Mesenchymal stem cell (in vitro differentiated cells and primary cell): ENCODE results near the gene ST7.

Experiments
- DNase-seq: peaks from one replicate; pipeline ENCODE4 v3.0.0-alpha.2; 2013
- H2AFZ ChIP-seq: one replicate; pipeline ENCODE4 v1.6.1; 2013; ENCODE audit warnings: low read depth, mild to moderate bottlenecking, control low read depth, inconsistent platforms, low read length, moderate library complexity
- H2AK5ac ChIP-seq: 2 replicates; pipeline ENCODE4 v1.6.1; 2013; ENCODE audit warnings: low read length, moderate library complexity, mild to moderate bottlenecking, inconsistent platforms; ENCODE audit not compliant: severe bottlenecking
- H2BK120ac ChIP-seq: one replicate; pipeline ENCODE4 v1.6.1; 2013; ENCODE audit warnings: low read depth, mild to moderate bottlenecking, inconsistent platforms, low read length, moderate library complexity
- H2BK12ac ChIP-seq, 2 experiments: one replicate each; pipeline ENCODE4 v1.6.1; 2013; ENCODE audit warnings: inconsistent platforms in 2 of 2, low read length in 2 of 2, mild to moderate bottlenecking in 2 of 2, moderate library complexity in 2 of 2, control low read depth in 1 of 2
- H2BK15ac ChIP-seq: one replicate; pipeline ENCODE4 v1.6.1; 2013; ENCODE audit warnings: mild to moderate bottlenecking, low read depth, inconsistent platforms; ENCODE audit not compliant: poor library complexity, severe bottlenecking
- H2BK5ac ChIP-seq: 2 replicates; pipeline ENCODE4 v1.6.1; 2013; ENCODE audit warnings: low read depth, mild to moderate bottlenecking, low read length, control low read depth, inconsistent platforms; ENCODE audit not compliant: poor library complexity, severe bottlenecking
- H3K14ac ChIP-seq, 2 experiments: one replicate each; pipeline ENCODE4 v1.6.1; 2013; ENCODE audit warnings: inconsistent platforms in 2 of 2, low read length in 2 of 2, control low read depth in 1 of 2, mild to moderate bottlenecking in 1 of 2, moderate library complexity in 1 of 2
- H3K18ac ChIP-seq, 2 experiments: one replicate each; pipeline ENCODE4 v1.6.1; 2013; ENCODE audit warnings: inconsistent platforms in 2 of 2, low read length in 2 of 2, control low read depth in 1 of 2, low read depth in 1 of 2, mild to moderate bottlenecking in 1 of 2
- H3K23ac ChIP-seq, 2 experiments: one replicate each; pipeline ENCODE4 v1.6.1; 2013; ENCODE audit warnings: inconsistent platforms in 2 of 2, low read length in 2 of 2, mild to moderate bottlenecking in 2 of 2, moderate library complexity in 2 of 2, control low read depth in 1 of 2
- H3K27ac ChIP-seq: 2 replicates; pipeline ENCODE4 v1.5.1; 2013; ENCODE audit warnings: mild to moderate bottlenecking, moderate library complexity, low read length, control low read depth, inconsistent platforms; ENCODE audit not compliant: poor library complexity, severe bottlenecking
- H3K27me3 ChIP-seq, 2 experiments: 2 replicates each; pipeline versions ENCODE4 v1.6.1 to v1.7.0; 2013; ENCODE audit warnings: low read length in 2 of 2, mild to moderate bottlenecking in 2 of 2, moderate library complexity in 2 of 2, control low read depth in 1 of 2, inconsistent platforms in 1 of 2; ENCODE audit not compliant: control insufficient read depth in 1 of 2, insufficient read depth in 1 of 2
- H3K36me3 ChIP-seq, 2 experiments: 2 replicates each; pipeline versions ENCODE4 v1.6.1 to v1.7.0; 2013; ENCODE audit warnings: low read length in 2 of 2, control low read depth in 1 of 2, inconsistent platforms in 1 of 2, low read depth in 1 of 2, mild to moderate bottlenecking in 1 of 2; ENCODE audit not compliant: insufficient read depth in 2 of 2, control insufficient read depth in 1 of 2
- H3K4ac ChIP-seq, 2 experiments: one replicate each; pipeline ENCODE4 v1.6.1; 2013; ENCODE audit warnings: inconsistent platforms in 2 of 2, low read length in 2 of 2, mild to moderate bottlenecking in 2 of 2, moderate library complexity in 2 of 2, control low read depth in 1 of 2, low read depth in 1 of 2
- H3K4me1 ChIP-seq: 2 replicates; pipeline ENCODE4 v1.6.1; 2013; ENCODE audit warnings: low read depth, low read length, control low read depth; ENCODE audit not compliant: control insufficient read depth, insufficient read depth
- H3K4me2 ChIP-seq: 2 replicates; pipeline ENCODE4 v1.6.1; 2013; ENCODE audit warnings: low read length, mild to moderate bottlenecking, inconsistent platforms; ENCODE audit not compliant: poor library complexity, severe bottlenecking
- H3K4me3 ChIP-seq, 2 experiments: 2 replicates each; pipeline versions ENCODE4 v1.5.1 to v1.7.0; 2013; ENCODE audit warnings: low read length in 2 of 2, mild to moderate bottlenecking in 2 of 2, control low read depth in 1 of 2, low read depth in 1 of 2; ENCODE audit not compliant: insufficient read depth in 1 of 2
- H3K79me1 ChIP-seq: replicated peaks from 2 replicates; pipeline ENCODE4 v1.6.1; 2013; ENCODE audit warnings: mild to moderate bottlenecking, control low read depth, low read length, inconsistent platforms; ENCODE audit not compliant: poor library complexity, severe bottlenecking
- H3K9ac ChIP-seq: 2 replicates; pipeline ENCODE4 v1.7.0; 2013; ENCODE audit warnings: mild to moderate bottlenecking, low read length, moderate library complexity
- H3K9me3 ChIP-seq: 2 replicates; pipeline ENCODE4 v1.7.0; 2013; ENCODE audit warnings: mild to moderate bottlenecking, low read length; ENCODE audit not compliant: control insufficient read depth
- H4K8ac ChIP-seq: one replicate; pipeline ENCODE4 v1.6.1; 2013; ENCODE audit warnings: inconsistent platforms, mild to moderate bottlenecking, low read length, moderate library complexity
- H4K91ac ChIP-seq: one replicate; pipeline ENCODE4 v1.6.1; 2013; ENCODE audit warnings: mild to moderate bottlenecking, low read length, inconsistent platforms
- WGBS: methylation state at CpG from one replicate; pipeline ENCODE4 v1.1.7; 2013; ENCODE audit warnings: mixed read lengths; 5-methylcytosine and 5-hydroxymethylcytosine counted together

Gene ST7

DNA sequence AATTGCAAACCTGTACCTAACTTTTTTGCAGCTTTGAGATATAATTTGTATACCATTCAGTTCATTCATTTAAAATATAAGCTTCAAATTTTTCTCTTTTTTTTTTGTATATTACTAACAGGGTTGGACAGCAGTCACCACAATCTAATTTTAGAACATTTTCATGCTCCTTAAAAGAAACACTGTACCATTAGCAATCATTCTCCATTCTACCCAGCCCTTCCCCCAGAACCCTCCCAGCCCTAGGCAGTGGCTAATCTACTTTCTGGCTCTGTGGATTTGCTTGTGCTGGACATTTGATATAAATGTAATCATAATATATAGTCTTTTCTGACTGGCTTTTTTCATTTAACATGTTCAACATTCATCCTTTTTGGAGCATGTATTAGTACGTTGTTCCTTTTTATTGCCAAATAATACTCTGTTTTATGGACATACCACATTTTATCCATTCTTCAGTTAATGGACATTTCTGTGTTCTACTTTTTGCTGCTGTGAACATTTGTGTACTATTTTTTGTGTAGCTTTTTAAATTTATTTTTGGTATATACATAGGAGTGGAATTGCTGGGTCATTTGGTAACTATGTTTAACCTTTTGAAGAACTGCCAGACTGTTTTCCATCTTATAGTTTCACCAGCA lies 40.9 kb upstream of the ST7 start:
- H3K14ac ChIP-seq = no peak overlapping the region
- no peak overlapping the region for H3K23ac ChIP-seq
- H3K36me3 ChIP-seq = peaks cover 16 to 84% of the 10 kb centered on the region in 2 experiments
- no peak overlapping the region for H4K8ac ChIP-seq
- no peak overlapping the region for H2BK12ac ChIP-seq
- H3K4me1 ChIP-seq = no peaks in the 10 kb centered on the region
- no peaks in the 10 kb centered on the region for H3K27me3 ChIP-seq
- H3K9me3 ChIP-seq = no peaks in the 10 kb centered on the region
- no peak overlapping the region for H3K9ac ChIP-seq
- no peak overlapping the region for H3K18ac ChIP-seq
- H2AK5ac ChIP-seq = no peak overlapping the region
- no peak for DNase-seq
- no peak overlapping the region for H3K4me3 ChIP-seq
- WGBS = no CpG with 5 or more reads among the region's 1 CpG
- H2BK120ac ChIP-seq = no peak overlapping the region
- no peak overlapping the region for H3K4ac ChIP-seq
- H4K91ac ChIP-seq = no peak overlapping the region
- no peak overlapping the region for H3K4me2 ChIP-seq
- H2AFZ ChIP-seq = no peak overlapping the region
- H2BK5ac ChIP-seq = no peak overlapping the region
- H3K79me1 ChIP-seq = peaks cover 6% of the 10 kb centered on the region
- H2BK15ac ChIP-seq = no peak overlapping the region
- H3K27ac ChIP-seq = no peak overlapping the region

- no peak overlapping the region for H3K4me2 ChIP-seq
- no peak overlapping the region for H2AFZ ChIP-seq
- H3K79me1 ChIP-seq = peaks cover 5% of the 10 kb centered on the region
- no peak overlapping the region for H4K91ac ChIP-seq
- H4K8ac ChIP-seq = no peak overlapping the region
- H3K9me3 ChIP-seq = no peaks in the 10 kb centered on the region
- DNase-seq = no peak
- WGBS = no CpG with 5 or more reads among the region's 3 CpGs
- H3K4me1 ChIP-seq = peaks cover 1% of the 10 kb centered on the region
- H2BK5ac ChIP-seq = no peak overlapping the region
- H3K23ac ChIP-seq = no peak overlapping the region
- H2BK12ac ChIP-seq = no peak overlapping the region
- no peak overlapping the region for H3K27ac ChIP-seq
- H2AK5ac ChIP-seq = no peak overlapping the region
- H3K4me3 ChIP-seq = no peak overlapping the region
- no peak overlapping the region for H2BK15ac ChIP-seq
- no peak overlapping the region for H3K9ac ChIP-seq
- no peak overlapping the region for H3K14ac ChIP-seq
- H3K36me3 ChIP-seq = peaks cover 22 to 61% of the 10 kb centered on the region in 2 experiments
- H3K27me3 ChIP-seq = no peaks in the 10 kb centered on the region
- H2BK120ac ChIP-seq = no peak overlapping the region
- H3K4ac ChIP-seq = no peak overlapping the region
- no peak overlapping the region for H3K18ac ChIP-seq
Measured at GRCh38 chr7:116918704-116919103, 34.6 kb upstream of the ST7 start.

GRCh38 chr7:116920359-116920758 lies 32.9 kb upstream of the ST7 start:
- no peak overlapping the region for H3K4me2 ChIP-seq
- H3K18ac ChIP-seq = no peak overlapping the region
- H3K9me3 ChIP-seq = no peaks in the 10 kb centered on the region
- no peak overlapping the region for H2BK120ac ChIP-seq
- H2BK15ac ChIP-seq = no peak overlapping the region
- no peak overlapping the region for H3K27ac ChIP-seq
- H3K79me1 ChIP-seq = peaks cover 2% of the 10 kb centered on the region
- H2AK5ac ChIP-seq = no peak overlapping the region
- DNase-seq = no peak
- no peak overlapping the region for H4K8ac ChIP-seq
- H3K36me3 ChIP-seq = peaks cover 16 to 49% of the 10 kb centered on the region in 2 experiments
- H3K14ac ChIP-seq = no peak overlapping the region
- H2BK5ac ChIP-seq = no peak overlapping the region
- H3K4ac ChIP-seq = no peak overlapping the region
- no peak overlapping the region for H3K9ac ChIP-seq
- no peak overlapping the region for H2AFZ ChIP-seq
- H4K91ac ChIP-seq = no peak overlapping the region
- peaks cover 1% of the 10 kb centered on the region for H3K4me1 ChIP-seq
- no peak overlapping the region for H3K23ac ChIP-seq
- H2BK12ac ChIP-seq = no peak overlapping the region
- no peak overlapping the region for H3K4me3 ChIP-seq
- no peaks in the 10 kb centered on the region for H3K27me3 ChIP-seq

GRCh38 chr7:116922545-116922944 lies 30.8 kb upstream of the ST7 start:
- Histone ChIP-seq H2BK15ac (no peak overlapping the region), H3K23ac (no peak overlapping the region), H2BK5ac (no peak overlapping the region), H4K91ac (no peak overlapping the region), H2AFZ (no peak overlapping the region), H2BK120ac (no peak overlapping the region), H2BK12ac (no peak overlapping the region), H3K36me3 (peaks cover 8 to 30% of the 10 kb centered on the region in 2 experiments), H3K4me2 (no peak overlapping the region), H3K14ac (no peak overlapping the region), H3K9me3 (no peaks in the 10 kb centered on the region), H3K9ac (no peak overlapping the region), H3K18ac (no peak overlapping the region), H2AK5ac (no peak overlapping the region), H3K79me1 (peaks cover 2% of the 10 kb centered on the region), H3K27me3 (no peaks in the 10 kb centered on the region), H3K4me1 (peaks cover 1% of the 10 kb centered on the region), H3K27ac (no peak overlapping the region), H4K8ac (no peak overlapping the region), H3K4me3 (no peak overlapping the region), H3K4ac (no peak overlapping the region)
- DNase-seq = no peak
- 88% methylated on average over 5 of the region's 5 CpGs for WGBS
